HepG2 (cell line): ENCODE measurements around the gene BCL2L11. TPM values are rescaled to one million over a fixed set of nuclear protein-coding genes. Genes with fewer than 3 reads are reported as not detected.

Experiments used
- ARNTL ChIP-seq: sonication (generic); formaldehyde crosslinking; IDR thresholded peaks from 2 replicates; pipeline ENCODE4 v1.4.0; 2020; ENCODE audit warnings: mild to moderate bottlenecking, missing genetic modification reagents
- CREM ChIP-seq, 2 experiments: sonication (generic) in 1 of 2; formaldehyde crosslinking in 1 of 2; IDR thresholded peaks; 2 replicates each; pipeline versions ENCODE4 v1.4.0 to v1.6.1; 2016 to 2020; ENCODE audit warnings: antibody characterized with exemption in 1 of 2, mild to moderate bottlenecking in 1 of 2, missing genetic modification reagents in 1 of 2
- ETV5 ChIP-seq: IDR thresholded peaks from 2 replicates; pipeline ENCODE4 v1.6.1; 2018; ENCODE audit warnings: missing biosample characterization, missing genetic modification reagents, inconsistent platforms, borderline replicate concordance
- FOSL2 ChIP-seq: sonication (generic); formaldehyde crosslinking; IDR thresholded peaks from 2 replicates; pipeline ENCODE4 v1.4.0; 2020; ENCODE audit warnings: missing genetic modification reagents
- GZF1 ChIP-seq: sonication (generic); formaldehyde crosslinking; IDR thresholded peaks from 2 replicates; pipeline ENCODE4 v1.5.1; 2020; ENCODE audit warnings: mild to moderate bottlenecking, missing genetic modification reagents
- HNRNPL ChIP-seq: fragments of 200-400 bp; formaldehyde crosslinking; IDR thresholded peaks from 2 replicates; pipeline ENCODE4 v1.6.1; 2017; ENCODE audit warnings: mild to moderate bottlenecking, low read depth, low read length
- MAFG ChIP-seq: sonication (generic); formaldehyde crosslinking; IDR thresholded peaks from 2 replicates; pipeline ENCODE4 v1.5.1; 2020; ENCODE audit warnings: mild to moderate bottlenecking, missing genetic modification reagents
- SOX13 ChIP-seq, 3 experiments: fragments of 450-650 bp in 1 of 3; sonication (generic) in 1 of 3; formaldehyde crosslinking in 1 of 3; IDR thresholded peaks in 2 of 3; conservative IDR thresholded peaks in 1 of 3; 2 replicates each; pipeline versions ENCODE4 v1.5.0 to v1.6.1; 2016 to 2020; ENCODE audit warnings: antibody characterized with exemption in 1 of 3, mild to moderate bottlenecking in 1 of 3, missing compliant biosample characterization in 1 of 3, missing genetic modification reagents in 1 of 3, moderate library complexity in 1 of 3
- YEATS2 ChIP-seq: sonication (generic); formaldehyde crosslinking; IDR thresholded peaks from 2 replicates; pipeline ENCODE4 v1.4.0; 2020; ENCODE audit warnings: missing genetic modification reagents, borderline replicate concordance
- ZNF180 ChIP-seq: sonication (generic); formaldehyde crosslinking; IDR thresholded peaks from 2 replicates; pipeline ENCODE4 v1.4.0; 2020; ENCODE audit warnings: low read depth, missing genetic modification reagents, borderline replicate concordance
- ZNF572 ChIP-seq: sonication (generic); formaldehyde crosslinking; IDR thresholded peaks from 2 replicates; pipeline ENCODE4 v1.5.1; 2020; ENCODE audit warnings: mild to moderate bottlenecking, missing genetic modification reagents
- ZNF660 ChIP-seq: sonication (generic); formaldehyde crosslinking; IDR thresholded peaks from 2 replicates; pipeline ENCODE4 v1.5.1; 2020; ENCODE audit warnings: mild to moderate bottlenecking, low read depth, missing genetic modification reagents, borderline replicate concordance
- ZNF776 ChIP-seq: sonication (generic); formaldehyde crosslinking; IDR thresholded peaks from 2 replicates; pipeline ENCODE4 v1.4.0; 2020; ENCODE audit warnings: mild to moderate bottlenecking, missing genetic modification reagents
- ZNF788 ChIP-seq: sonication (generic); formaldehyde crosslinking; IDR thresholded peaks from 2 replicates; pipeline ENCODE4 v1.5.0; 2020; ENCODE audit warnings: mild to moderate bottlenecking, missing genetic modification reagents, borderline replicate concordance
- polyA plus RNA-seq, 8 experiments: library from polyadenylated mRNA; depleted of rRNA in 3 of 8; stranded (reverse) in 7 of 8; unstranded in 1 of 8; fragments of >200 nt; fragmentation: Illumina TruSeq in 4 of 8; extraction: Trizol in 4 of 8; gene quantifications; 2 replicates each; pipeline versions ENCODE4 v1.2.1 to v1.2.3, GENCODE V29; 2011 to 2016; ENCODE audit warnings: low read depth in 4 of 8, missing spikeins in 1 of 8, mixed read lengths in 1 of 8; ENCODE audit not compliant: insufficient read depth in 1 of 8
- total RNA-seq, 5 experiments: library from RNA; depleted of rRNA; stranded (reverse); fragments of >200 nt; fragmentation: Illumina TruSeq; extraction: Trizol; gene quantifications; 2 replicates each; pipeline ENCODE4 v1.2.3, GENCODE V29; 2016; ENCODE audit warnings: low read depth in 1 of 5
- TF ChIP-seq, protein P1 (sequence below): sonication (generic); formaldehyde crosslinking; IDR thresholded peaks from 2 replicates; pipeline ENCODE4 v1.4.0; 2020; ENCODE audit warnings: missing genetic modification reagents
- TF ChIP-seq, protein P2 (sequence below): sonication (generic); formaldehyde crosslinking; IDR thresholded peaks from 2 replicates; pipeline ENCODE4 v1.4.0; 2020; ENCODE audit warnings: missing genetic modification reagents

Gene BCL2L11
- total and polyA plus RNA-seq, 2 of the 13 experiments (the other 11 are each of a cell fraction or from before 2014, with no cell fraction given) = 6.1 to 9.7 TPM

DNA sequence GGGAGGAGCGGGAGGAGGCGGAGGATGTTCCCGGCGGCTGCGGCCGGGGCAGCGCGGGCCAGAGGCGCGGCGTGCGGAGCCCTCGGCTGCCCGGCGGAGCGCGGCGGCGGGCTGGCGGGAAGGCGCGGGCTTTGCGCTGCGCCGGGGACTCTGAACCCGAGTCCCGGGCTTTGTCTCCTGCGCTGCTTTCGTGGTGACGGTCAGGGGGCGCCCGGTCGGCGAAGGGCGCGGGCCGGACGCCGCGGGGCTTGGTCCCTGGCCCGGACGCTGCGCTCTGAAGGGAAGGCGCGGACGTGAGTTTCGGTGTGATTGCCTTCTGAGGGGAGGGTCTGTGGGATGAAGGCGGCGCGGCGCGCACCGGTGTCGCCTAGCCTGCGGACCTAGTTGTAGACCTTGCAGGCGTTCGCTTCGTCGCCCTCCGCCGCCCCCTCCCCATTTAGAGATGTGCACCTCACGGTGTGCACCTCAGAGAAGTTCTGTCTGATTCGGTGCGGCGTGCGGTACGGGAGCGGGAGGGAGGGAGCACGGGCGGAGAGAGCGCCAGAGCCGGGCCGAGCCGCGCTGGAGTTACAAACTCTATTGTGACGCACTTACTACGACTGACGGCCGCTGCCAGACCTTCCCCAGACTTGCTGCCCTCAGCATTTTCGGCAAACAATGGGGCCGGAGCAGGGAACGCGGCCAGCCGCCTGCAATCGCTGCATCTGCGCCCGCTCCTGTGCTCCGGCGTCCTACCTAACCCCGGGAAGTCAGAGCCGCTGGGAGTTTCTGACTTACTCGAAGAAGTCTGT, 2.1 kb downstream of the BCL2L11 start (continued):
- TF ChIP-seq SOX13 (IDR thresholded peaks at IDR 0.05) (no peak), SOX13 (CRISPR knock-in tag; conservative IDR thresholded peaks at IDR 0.05 in 1 of 2, IDR thresholded peaks at IDR 0.05 in 1 of 2) (peak in 1 of 2 experiments; percentile 79; a peak in 2 of 4 replicates), ZNF572 (CRISPR knock-in tag) (0 out of 2 replicates have a peak, but pooled peaks have one; percentile 46), FOSL2 (CRISPR knock-in tag) (0 out of 2 replicates have a peak, but pooled peaks have one; percentile 0), GZF1 (CRISPR knock-in tag) (no peak), YEATS2 (CRISPR knock-in tag) (peak; percentile 21; the same call in 1 of the 2 replicates), ZNF180 (no peak), ZNF776 (0 out of 2 replicates have a peak, but pooled peaks have one; percentile 14), CREM (IDR thresholded peaks at IDR 0.05) (peak; percentile 34; the same call in 1 of the 2 replicates), CREM (CRISPR knock-in tag; IDR thresholded peaks at IDR 0.05) (no peak), ARNTL (CRISPR knock-in tag) (0 out of 2 replicates have a peak, but pooled peaks have one; percentile 3), ZNF660 (CRISPR knock-in tag) (no peak), HNRNPL (0 out of 2 replicates have a peak, but pooled peaks have one; percentile 18), ETV5 (CRISPR knock-in tag) (peak; percentile 7; the same call in 1 of the 2 replicates), MAFG (CRISPR knock-in tag) (peak; percentile 89), ZNF788 (no peak; the same call in 1 of the 2 replicates)
- TF ChIP-seq, protein P1, sequence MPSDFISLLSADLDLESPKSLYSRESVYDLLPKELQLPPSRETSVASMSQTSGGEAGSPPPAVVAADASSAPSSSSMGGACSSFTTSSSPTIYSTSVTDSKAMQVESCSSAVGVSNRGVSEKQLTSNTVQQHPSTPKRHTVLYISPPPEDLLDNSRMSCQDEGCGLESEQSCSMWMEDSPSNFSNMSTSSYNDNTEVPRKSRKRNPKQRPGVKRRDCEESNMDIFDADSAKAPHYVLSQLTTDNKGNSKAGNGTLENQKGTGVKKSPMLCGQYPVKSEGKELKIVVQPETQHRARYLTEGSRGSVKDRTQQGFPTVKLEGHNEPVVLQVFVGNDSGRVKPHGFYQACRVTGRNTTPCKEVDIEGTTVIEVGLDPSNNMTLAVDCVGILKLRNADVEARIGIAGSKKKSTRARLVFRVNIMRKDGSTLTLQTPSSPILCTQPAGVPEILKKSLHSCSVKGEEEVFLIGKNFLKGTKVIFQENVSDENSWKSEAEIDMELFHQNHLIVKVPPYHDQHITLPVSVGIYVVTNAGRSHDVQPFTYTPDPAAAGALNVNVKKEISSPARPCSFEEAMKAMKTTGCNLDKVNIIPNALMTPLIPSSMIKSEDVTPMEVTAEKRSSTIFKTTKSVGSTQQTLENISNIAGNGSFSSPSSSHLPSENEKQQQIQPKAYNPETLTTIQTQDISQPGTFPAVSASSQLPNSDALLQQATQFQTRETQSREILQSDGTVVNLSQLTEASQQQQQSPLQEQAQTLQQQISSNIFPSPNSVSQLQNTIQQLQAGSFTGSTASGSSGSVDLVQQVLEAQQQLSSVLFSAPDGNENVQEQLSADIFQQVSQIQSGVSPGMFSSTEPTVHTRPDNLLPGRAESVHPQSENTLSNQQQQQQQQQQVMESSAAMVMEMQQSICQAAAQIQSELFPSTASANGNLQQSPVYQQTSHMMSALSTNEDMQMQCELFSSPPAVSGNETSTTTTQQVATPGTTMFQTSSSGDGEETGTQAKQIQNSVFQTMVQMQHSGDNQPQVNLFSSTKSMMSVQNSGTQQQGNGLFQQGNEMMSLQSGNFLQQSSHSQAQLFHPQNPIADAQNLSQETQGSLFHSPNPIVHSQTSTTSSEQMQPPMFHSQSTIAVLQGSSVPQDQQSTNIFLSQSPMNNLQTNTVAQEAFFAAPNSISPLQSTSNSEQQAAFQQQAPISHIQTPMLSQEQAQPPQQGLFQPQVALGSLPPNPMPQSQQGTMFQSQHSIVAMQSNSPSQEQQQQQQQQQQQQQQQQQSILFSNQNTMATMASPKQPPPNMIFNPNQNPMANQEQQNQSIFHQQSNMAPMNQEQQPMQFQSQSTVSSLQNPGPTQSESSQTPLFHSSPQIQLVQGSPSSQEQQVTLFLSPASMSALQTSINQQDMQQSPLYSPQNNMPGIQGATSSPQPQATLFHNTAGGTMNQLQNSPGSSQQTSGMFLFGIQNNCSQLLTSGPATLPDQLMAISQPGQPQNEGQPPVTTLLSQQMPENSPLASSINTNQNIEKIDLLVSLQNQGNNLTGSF (CRISPR knock-in tag) = no peak
- TF ChIP-seq, protein P2, sequence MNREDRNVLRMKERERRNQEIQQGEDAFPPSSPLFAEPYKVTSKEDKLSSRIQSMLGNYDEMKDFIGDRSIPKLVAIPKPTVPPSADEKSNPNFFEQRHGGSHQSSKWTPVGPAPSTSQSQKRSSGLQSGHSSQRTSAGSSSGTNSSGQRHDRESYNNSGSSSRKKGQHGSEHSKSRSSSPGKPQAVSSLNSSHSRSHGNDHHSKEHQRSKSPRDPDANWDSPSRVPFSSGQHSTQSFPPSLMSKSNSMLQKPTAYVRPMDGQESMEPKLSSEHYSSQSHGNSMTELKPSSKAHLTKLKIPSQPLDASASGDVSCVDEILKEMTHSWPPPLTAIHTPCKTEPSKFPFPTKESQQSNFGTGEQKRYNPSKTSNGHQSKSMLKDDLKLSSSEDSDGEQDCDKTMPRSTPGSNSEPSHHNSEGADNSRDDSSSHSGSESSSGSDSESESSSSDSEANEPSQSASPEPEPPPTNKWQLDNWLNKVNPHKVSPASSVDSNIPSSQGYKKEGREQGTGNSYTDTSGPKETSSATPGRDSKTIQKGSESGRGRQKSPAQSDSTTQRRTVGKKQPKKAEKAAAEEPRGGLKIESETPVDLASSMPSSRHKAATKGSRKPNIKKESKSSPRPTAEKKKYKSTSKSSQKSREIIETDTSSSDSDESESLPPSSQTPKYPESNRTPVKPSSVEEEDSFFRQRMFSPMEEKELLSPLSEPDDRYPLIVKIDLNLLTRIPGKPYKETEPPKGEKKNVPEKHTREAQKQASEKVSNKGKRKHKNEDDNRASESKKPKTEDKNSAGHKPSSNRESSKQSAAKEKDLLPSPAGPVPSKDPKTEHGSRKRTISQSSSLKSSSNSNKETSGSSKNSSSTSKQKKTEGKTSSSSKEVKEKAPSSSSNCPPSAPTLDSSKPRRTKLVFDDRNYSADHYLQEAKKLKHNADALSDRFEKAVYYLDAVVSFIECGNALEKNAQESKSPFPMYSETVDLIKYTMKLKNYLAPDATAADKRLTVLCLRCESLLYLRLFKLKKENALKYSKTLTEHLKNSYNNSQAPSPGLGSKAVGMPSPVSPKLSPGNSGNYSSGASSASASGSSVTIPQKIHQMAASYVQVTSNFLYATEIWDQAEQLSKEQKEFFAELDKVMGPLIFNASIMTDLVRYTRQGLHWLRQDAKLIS (CRISPR knock-in tag) = no peak
